SJCRH30 (cell line): ENCODE measurements around the gene SUSD5. TPM values are rescaled to one million over a fixed set of nuclear protein-coding genes. Genes with fewer than 3 reads are reported as not detected.
"Not testable (repeated sequence)": the region's sequence is repeated elsewhere in the genome, so short reads cannot be mapped to it uniquely, and the experiment has no call there.

Source experiments
- DNase-seq, 2 experiments: peaks; one replicate each; pipeline ENCODE4 v3.0.0-alpha.2; 2015 to 2020
- H3K27ac ChIP-seq: fragments of 250-450 bp; sonication (Bioruptor Pico); 2 replicates; pipeline ENCODE4 v1.5.1; 2020; ENCODE audit warnings: mild to moderate bottlenecking, moderate library complexity
- H3K27me3 ChIP-seq: fragments of 250-450 bp; sonication (Bioruptor Pico); 2 replicates; pipeline ENCODE4 v1.5.1; 2020; ENCODE audit warnings: mild to moderate bottlenecking, moderate library complexity
- H3K36me3 ChIP-seq: fragments of 250-450 bp; sonication (Bioruptor Pico); 2 replicates; pipeline ENCODE4 v1.5.1; 2020; ENCODE audit warnings: mild to moderate bottlenecking, moderate library complexity
- H3K4me1 ChIP-seq: fragments of 250-450 bp; sonication (Bioruptor Pico); 2 replicates; pipeline ENCODE4 v1.5.1; 2020; ENCODE audit warnings: mild to moderate bottlenecking, moderate library complexity
- H3K4me3 ChIP-seq: fragments of 250-450 bp; sonication (Bioruptor Pico); 2 replicates; pipeline ENCODE4 v1.5.1; 2020; ENCODE audit warnings: mild to moderate bottlenecking, moderate library complexity
- H3K9me3 ChIP-seq: fragments of 250-450 bp; sonication (Bioruptor Pico); replicated peaks from 2 replicates; pipeline ENCODE4 v1.5.1; 2020; ENCODE audit warnings: mild to moderate bottlenecking, moderate library complexity
- total RNA-seq: library from RNA; depleted of rRNA; stranded (reverse); fragments of >200 nt; shearing (Covaris generic); gene quantifications from 2 replicates; pipeline ENCODE4 v1.2.3, GENCODE V29; 2014

The SUSD5 gene
- total RNA-seq, 1 experiment from 2014 or later = 14.8 TPM

DNA sequence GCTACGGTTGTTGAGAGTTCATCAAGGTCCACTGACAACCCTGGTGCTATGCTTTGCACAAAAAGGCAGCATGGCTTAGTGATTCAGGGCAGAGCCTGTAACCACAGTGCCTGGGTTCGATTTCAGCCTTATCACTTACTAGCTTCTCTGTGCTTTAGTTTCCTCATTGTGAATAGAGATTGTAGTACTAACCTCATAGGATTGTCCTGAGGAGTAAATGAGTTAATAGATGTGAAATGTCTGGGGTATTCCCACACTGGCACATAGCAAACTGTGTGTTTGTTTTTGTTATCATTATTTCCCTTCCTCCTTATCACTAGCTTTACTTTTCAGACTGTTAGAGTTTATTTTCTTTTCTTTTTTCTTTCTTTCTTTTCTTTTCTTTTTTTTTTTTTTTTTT is 88.5 kb downstream of the SUSD5 start:
- peaks cover 2% of the 10 kb centered on the region; the same call in 1 of the 2 replicates for H3K36me3 ChIP-seq
- no peak overlapping the region for H3K27ac ChIP-seq
- H3K27me3 ChIP-seq = no peaks in the 10 kb centered on the region
- no peak overlapping the region for H3K4me3 ChIP-seq
- H3K9me3 ChIP-seq = no peaks in the 10 kb centered on the region
- DNase-seq = no peak
- H3K4me1 ChIP-seq = no peaks in the 10 kb centered on the region

- no peak overlapping the region for H3K4me3 ChIP-seq
- peak in 1 of 2 experiments; percentile 22 for DNase-seq
- peaks cover 9% of the 10 kb centered on the region for H3K36me3 ChIP-seq
- H3K4me1 ChIP-seq = no peaks in the 10 kb centered on the region
- no peaks in the 10 kb centered on the region for H3K9me3 ChIP-seq
- H3K27me3 ChIP-seq = no peaks in the 10 kb centered on the region
- no peak overlapping the region for H3K27ac ChIP-seq
Observed at GRCh38 chr3:33128706-33129105, 89.9 kb downstream of the SUSD5 start.

DNA sequence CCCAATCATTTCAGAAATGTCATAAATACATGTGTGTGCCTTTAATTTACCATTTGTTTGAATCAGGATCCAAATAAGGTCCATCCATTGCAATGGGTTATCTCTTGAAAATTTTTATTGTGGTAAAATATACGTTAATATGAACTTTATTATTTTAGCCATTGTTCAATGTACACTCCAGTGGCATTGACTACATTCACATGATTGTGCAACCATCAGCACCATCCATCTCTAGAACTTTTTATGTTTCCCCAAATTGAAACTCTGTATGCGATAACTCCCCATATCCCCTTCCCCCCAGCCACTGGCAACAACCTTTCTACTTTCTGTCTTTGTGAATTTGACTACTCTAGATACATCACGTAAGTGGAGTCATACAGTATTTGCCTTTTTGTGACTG is 92.8 kb downstream of the SUSD5 start:
- no peaks in the 10 kb centered on the region for H3K4me1 ChIP-seq
- no peak overlapping the region for H3K27ac ChIP-seq
- H3K36me3 ChIP-seq = peaks cover 9% of the 10 kb centered on the region
- no peaks in the 10 kb centered on the region for H3K27me3 ChIP-seq
- no peak overlapping the region for H3K4me3 ChIP-seq
- DNase-seq = no peak
- no peaks in the 10 kb centered on the region for H3K9me3 ChIP-seq

GRCh38 chr3:33124638-33125037 is 94.0 kb downstream of the SUSD5 start:
- no peaks in the 10 kb centered on the region for H3K27me3 ChIP-seq
- H3K9me3 ChIP-seq = no peaks in the 10 kb centered on the region
- DNase-seq = no peak
- H3K4me1 ChIP-seq = no peaks in the 10 kb centered on the region
- no peak overlapping the region for H3K27ac ChIP-seq
- no peak overlapping the region for H3K4me3 ChIP-seq
- peaks cover 9% of the 10 kb centered on the region for H3K36me3 ChIP-seq

GRCh38 chr3:33122991-33123390 is 95.6 kb downstream of the SUSD5 start:
- Histone ChIP-seq H3K27ac (no peak overlapping the region), H3K9me3 (no peaks in the 10 kb centered on the region), H3K4me1 (no peaks in the 10 kb centered on the region), H3K36me3 (peaks cover 9% of the 10 kb centered on the region), H3K27me3 (no peaks in the 10 kb centered on the region), H3K4me3 (no peak overlapping the region)
- no peak for DNase-seq

DNA sequence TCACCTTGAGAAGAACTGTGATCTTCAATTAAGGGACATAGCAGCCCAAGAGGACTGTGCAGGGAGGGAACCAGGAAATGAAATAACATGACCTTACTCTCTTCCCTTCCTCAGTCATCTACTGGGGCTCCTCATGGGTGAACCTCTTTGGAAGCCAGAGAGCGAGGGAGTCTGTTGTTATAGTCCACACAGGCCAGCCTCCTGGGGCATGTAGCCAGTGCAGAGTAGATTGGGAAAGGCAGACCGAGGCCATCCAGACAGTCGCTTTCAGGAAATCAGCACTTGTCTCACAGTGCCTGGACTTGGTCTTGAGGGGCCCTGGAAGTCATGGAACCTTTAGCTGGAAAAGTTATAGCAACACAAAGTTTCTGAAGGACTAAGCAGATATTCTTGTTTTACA is 98.7 kb downstream of the SUSD5 start:
- Histone ChIP-seq H3K36me3 (peaks cover 4% of the 10 kb centered on the region; the same call in 1 of the 2 replicates), H3K27me3 (no peaks in the 10 kb centered on the region), H3K9me3 (no peaks in the 10 kb centered on the region), H3K27ac (no peak overlapping the region), H3K4me1 (no peaks in the 10 kb centered on the region), H3K4me3 (no peak overlapping the region)
- no peak for DNase-seq

DNA sequence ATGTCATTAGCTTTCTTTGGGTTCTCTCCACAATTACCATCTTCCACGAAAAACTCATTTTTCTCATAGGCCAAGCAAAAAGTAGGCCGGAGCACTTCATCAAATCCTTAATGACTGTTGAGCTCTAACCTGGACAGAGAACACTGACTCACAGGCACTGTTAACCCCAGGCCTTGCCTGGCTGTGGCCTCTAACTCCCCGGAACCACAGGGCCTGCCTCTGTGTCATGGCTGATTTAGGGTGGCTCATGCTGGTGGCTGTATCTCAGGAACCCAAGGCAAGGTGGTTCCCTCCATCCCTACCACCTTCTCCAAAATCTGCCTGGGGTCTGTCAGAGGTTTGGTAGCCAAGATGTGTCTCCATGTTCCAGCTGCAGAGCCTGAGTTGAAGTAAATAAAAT is 101.1 kb downstream of the SUSD5 start:
- Histone ChIP-seq H3K4me3 (no peak overlapping the region), H3K9me3 (no peaks in the 10 kb centered on the region), H3K4me1 (no peaks in the 10 kb centered on the region), H3K27me3 (no peaks in the 10 kb centered on the region), H3K27ac (no peak overlapping the region), H3K36me3 (no peaks in the 10 kb centered on the region)
- no peak for DNase-seq

- Histone ChIP-seq H3K36me3 (no peaks in the 10 kb centered on the region), H3K27ac (no peak overlapping the region; the same call in 1 of the 2 replicates), H3K4me3 (peak overlapping the region; percentile 6; the same call in 1 of the 2 replicates), H3K9me3 (no peaks in the 10 kb centered on the region), H3K27me3 (no peaks in the 10 kb centered on the region), H3K4me1 (no peaks in the 10 kb centered on the region)
- peak in 1 of 2 experiments; percentile 24 for DNase-seq
Observed at GRCh38 chr3:33115024-33115768, 103.4 kb downstream of the SUSD5 start.

DNA sequence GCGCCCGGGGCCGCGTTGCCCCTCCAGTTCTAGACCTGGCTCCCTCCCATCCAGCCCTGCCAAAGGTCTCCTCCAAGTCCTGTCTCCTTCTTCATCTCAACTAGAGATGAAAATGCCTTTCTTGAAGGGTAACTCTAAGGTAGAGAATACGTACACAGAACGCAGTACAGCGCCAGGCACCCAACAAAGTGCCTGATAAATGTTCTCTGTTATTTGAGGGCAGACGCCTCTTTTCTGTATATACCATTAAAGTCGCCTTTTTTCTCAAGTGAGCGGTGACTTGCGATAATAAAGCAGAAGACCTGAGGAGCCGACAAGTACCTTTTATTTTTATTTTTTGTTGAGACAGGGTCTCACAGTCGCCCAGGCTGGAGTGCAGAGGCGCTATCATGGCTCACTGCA is 104.0 kb downstream of the SUSD5 start:
- Histone ChIP-seq H3K27ac (no peak overlapping the region; the same call in 1 of the 2 replicates), H3K9me3 (no peaks in the 10 kb centered on the region), H3K36me3 (no peaks in the 10 kb centered on the region), H3K4me3 (peak overlapping the region; percentile 74), H3K4me1 (no peaks in the 10 kb centered on the region), H3K27me3 (no peaks in the 10 kb centered on the region)
- no peak for DNase-seq

- H3K4me1 ChIP-seq = no peaks in the 10 kb centered on the region
- H3K36me3 ChIP-seq = no peaks in the 10 kb centered on the region
- H3K27ac ChIP-seq = peak within 1 kb of the TSS; percentile 52; the same call in 1 of the 2 replicates
- DNase-seq = peak; percentile 88 to 92
- H3K27me3 ChIP-seq = no peaks in the 10 kb centered on the region
- no peaks in the 10 kb centered on the region for H3K9me3 ChIP-seq
- H3K4me3 ChIP-seq = peak within 1 kb of the TSS; percentile 74
Observed at GRCh38 chr3:33113772-33114621, 104.6 kb downstream of the SUSD5 start, which contains the start of gene CRTAP. Gene CRTAP, plus strand, starts transcription at chr3:33114014. Its CDS starts 64 bp downstream, at chr3:33114078.

DNA sequence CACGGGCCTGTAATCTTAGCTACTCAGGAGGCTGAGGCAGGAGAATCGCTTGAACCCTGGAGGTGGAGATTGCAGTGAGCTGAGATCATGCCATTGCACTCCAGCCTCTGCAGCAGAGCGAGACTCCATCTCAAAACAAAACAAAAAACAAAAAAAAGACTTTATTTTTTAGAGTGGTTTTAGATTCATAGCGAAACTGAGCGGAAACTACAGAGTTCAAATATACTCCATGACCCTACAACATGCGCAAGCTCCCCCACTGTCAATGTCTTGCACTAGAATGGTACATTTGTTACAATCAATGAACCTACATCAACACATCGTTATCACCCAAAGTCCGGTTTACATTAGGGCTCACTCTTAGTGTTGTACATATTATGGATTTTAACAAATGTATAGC is 107.0 kb downstream of the SUSD5 start:
- no peaks in the 10 kb centered on the region for H3K4me1 ChIP-seq
- DNase-seq = no peak

GRCh38 chr3:33106854-33107253 is 111.8 kb downstream of the SUSD5 start:
- H3K9me3 ChIP-seq, H3K4me1 ChIP-seq, H3K27ac ChIP-seq, H3K4me3 ChIP-seq, DNase-seq, H3K36me3 ChIP-seq, H3K27me3 ChIP-seq: not testable (repeated sequence)

More for the DNA sequence above, 107.0 kb downstream of the SUSD5 start:
- Histone ChIP-seq H3K36me3 (no peaks in the 10 kb centered on the region), H3K27ac (no peak overlapping the region), H3K4me3 (no peak overlapping the region), H3K27me3 (no peaks in the 10 kb centered on the region), H3K9me3 (no peaks in the 10 kb centered on the region)

- no peak overlapping the region for H3K4me3 ChIP-seq
- H3K27ac ChIP-seq = no peak overlapping the region
- H3K36me3 ChIP-seq = no peaks in the 10 kb centered on the region
- DNase-seq = no peak
- H3K9me3 ChIP-seq = no peaks in the 10 kb centered on the region
- H3K4me1 ChIP-seq = no peaks in the 10 kb centered on the region
- no peaks in the 10 kb centered on the region for H3K27me3 ChIP-seq
Observed at GRCh38 chr3:33105341-33105948, 113.2 kb downstream of the SUSD5 start.

DNA sequence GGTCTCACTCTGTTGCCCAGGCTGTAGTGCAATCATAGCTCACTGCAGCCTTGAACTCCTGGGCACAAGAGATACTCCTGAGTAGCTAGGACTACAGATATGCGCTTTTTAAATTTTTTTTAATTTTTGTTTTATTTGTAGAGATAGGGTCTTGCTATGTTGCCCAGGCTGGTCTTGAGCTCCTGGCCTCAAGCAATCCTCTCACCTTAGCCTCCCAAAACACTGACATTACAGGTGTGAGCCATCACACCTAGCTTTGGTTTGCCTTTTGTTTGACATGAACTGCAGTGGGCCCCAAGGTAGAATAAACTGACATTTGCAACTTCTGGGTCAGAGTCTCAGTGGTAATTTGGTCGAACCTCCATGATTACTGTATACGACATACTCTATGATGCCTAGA is 113.8 kb downstream of the SUSD5 start:
- H3K4me1 ChIP-seq = no peaks in the 10 kb centered on the region
- H3K27ac ChIP-seq = no peak overlapping the region
- no peak for DNase-seq
- H3K9me3 ChIP-seq = no peaks in the 10 kb centered on the region
- H3K4me3 ChIP-seq = no peak overlapping the region
- H3K36me3 ChIP-seq = no peaks in the 10 kb centered on the region
- no peaks in the 10 kb centered on the region for H3K27me3 ChIP-seq

DNA sequence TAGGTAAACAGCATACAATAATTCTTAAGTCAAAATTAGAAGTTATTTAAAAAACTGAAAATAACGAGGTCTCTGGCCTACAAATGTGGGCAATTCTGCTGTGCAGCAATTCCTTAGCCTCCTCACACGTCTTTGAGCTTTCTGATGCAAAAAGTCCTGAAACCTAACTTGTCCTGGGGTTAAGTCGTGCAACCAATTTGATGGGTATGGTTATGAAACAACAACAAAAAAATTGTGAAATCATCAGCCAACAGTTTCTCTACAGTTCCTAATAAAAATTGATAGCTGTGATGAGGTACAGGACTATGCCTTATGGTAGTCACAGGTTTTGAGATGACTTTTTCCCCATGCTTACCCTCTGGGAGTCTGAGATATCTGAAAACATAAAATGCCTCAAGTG is 115.1 kb downstream of the SUSD5 start:
- H3K4me3 ChIP-seq = no peak overlapping the region
- H3K9me3 ChIP-seq = no peaks in the 10 kb centered on the region
- no peaks in the 10 kb centered on the region for H3K4me1 ChIP-seq
- DNase-seq = no peak
- H3K36me3 ChIP-seq = no peaks in the 10 kb centered on the region
- no peak overlapping the region for H3K27ac ChIP-seq
- H3K27me3 ChIP-seq = no peaks in the 10 kb centered on the region
